A549 (cell line): ENCODE measurements around the gene SYT12.

Experiments used
- CBX2 ChIP-seq: fragments of 200-600 bp; sonication (generic); IDR thresholded peaks from 2 replicates; pipeline ENCODE4 v1.6.1; 2016; ENCODE audit warnings: low read depth, mild to moderate bottlenecking, borderline replicate concordance
- CEBPB ChIP-seq, 2 experiments: fragments of >200 bp in 1 of 2; sonication (Bioruptor Twin) in 1 of 2; formaldehyde crosslinking in 1 of 2; IDR thresholded peaks; 2 replicates each; pipeline ENCODE4 v1.6.1; 2012 to 2016
- CHD2 ChIP-seq: fragments of 150-350 bp; IDR thresholded peaks from 2 replicates; pipeline ENCODE4 v1.6.1; 2014; ENCODE audit warnings: low read length; ENCODE audit not compliant: partially characterized antibody
- CTCF ChIP-seq: fragments of >200 bp; sonication (Bioruptor Twin); formaldehyde crosslinking; IDR thresholded peaks from 3 replicates; pipeline ENCODE4 v1.5.1; 2016
- E2F6 ChIP-seq: IDR thresholded peaks from 2 replicates; pipeline ENCODE4 v1.6.1; 2012; ENCODE audit warnings: low read depth, borderline replicate concordance
- HDAC2 ChIP-seq: fragments of 200-600 bp; sonication (generic); IDR thresholded peaks from 2 replicates; pipeline ENCODE4 v1.6.1; 2016
- MAX ChIP-seq: IDR thresholded peaks from 2 replicates; pipeline ENCODE4 v1.6.1; 2012
- MYC ChIP-seq: IDR thresholded peaks from 2 replicates; pipeline ENCODE4 v1.6.1; 2012; ENCODE audit warnings: mild to moderate bottlenecking, inconsistent platforms, low read length, improper control_type of control experiment, borderline replicate concordance
- POLR2A ChIP-seq: IDR thresholded peaks from 2 replicates; pipeline ENCODE4 v1.6.1; 2012; ENCODE audit warnings: mild to moderate bottlenecking, low read length
- REST ChIP-seq: fragments of 200-600 bp; sonication (generic); IDR thresholded peaks from 2 replicates; pipeline ENCODE4 v1.6.1; 2016; ENCODE audit warnings: antibody characterized with exemption, mild to moderate bottlenecking, moderate library complexity
- RFX5 ChIP-seq: fragments of 450-650 bp; IDR thresholded peaks from 2 replicates; pipeline ENCODE4 v1.7.1; 2014; ENCODE audit warnings: antibody characterized with exemption, mild to moderate bottlenecking, moderate library complexity
- TP53 ChIP-seq: fragments of 250-450 bp; sonication (Bioruptor Pico); IDR thresholded peaks from 2 replicates; pipeline ENCODE4 v1.5.0; 2021; ENCODE audit warnings: mild to moderate bottlenecking, moderate library complexity
- ZFP36 ChIP-seq: fragments of 450-650 bp; IDR thresholded peaks from 2 replicates; pipeline ENCODE4 v1.6.1; 2014; ENCODE audit warnings: borderline replicate concordance; ENCODE audit not compliant: partially characterized antibody

GRCh38 chr11:66985508-66986177, 37.3 kb upstream of the SYT12 start:
- no peak for TF ChIP-seq POLR2A
- no peak for TF ChIP-seq RFX5
- no peak for TF ChIP-seq CBX2
- no peak for TF ChIP-seq E2F6
- no peak for TF ChIP-seq ZFP36
- no peak for TF ChIP-seq CTCF
- no peak for TF ChIP-seq REST
- TF ChIP-seq HDAC2 = no peak
- no peak for TF ChIP-seq MYC
- TF ChIP-seq CHD2 = no peak
- TF ChIP-seq TP53 (CRISPR knock-in tag) = no peak
- no peak for TF ChIP-seq MAX
- TF ChIP-seq CEBPB (IDR thresholded peaks at IDR 0.05) = no peak
